Epithelial cell of proximal tubule (primary cell): ENCODE data around the gene SAFB. TPM values are rescaled to one million over a fixed set of nuclear protein-coding genes. Genes with fewer than 3 reads are reported as not detected.

Experiments
- DNase-seq: peaks from one replicate; pipeline ENCODE4 v3.0.0-alpha.2; 2011; ENCODE audit warnings: low read depth
- H3K4me3 ChIP-seq: 2 replicates; pipeline ENCODE4 v1.5.1; 2011; ENCODE audit warnings: low read depth, mild to moderate bottlenecking, low read length
- total RNA-seq: library from RNA; depleted of rRNA; stranded (reverse); fragments of >200 nt; gene quantifications from 2 replicates; pipeline ENCODE4 v1.2.3, GENCODE V29; 2015
- TF ChIP-seq, protein P1 (sequence below): conservative IDR thresholded peaks from 2 replicates; pipeline ENCODE4 v1.5.1; 2012; ENCODE audit warnings: low read depth, mild to moderate bottlenecking, low read length

SAFB gene
- total RNA-seq, 1 donor from 2014 or later = 65.6 TPM

DNA sequence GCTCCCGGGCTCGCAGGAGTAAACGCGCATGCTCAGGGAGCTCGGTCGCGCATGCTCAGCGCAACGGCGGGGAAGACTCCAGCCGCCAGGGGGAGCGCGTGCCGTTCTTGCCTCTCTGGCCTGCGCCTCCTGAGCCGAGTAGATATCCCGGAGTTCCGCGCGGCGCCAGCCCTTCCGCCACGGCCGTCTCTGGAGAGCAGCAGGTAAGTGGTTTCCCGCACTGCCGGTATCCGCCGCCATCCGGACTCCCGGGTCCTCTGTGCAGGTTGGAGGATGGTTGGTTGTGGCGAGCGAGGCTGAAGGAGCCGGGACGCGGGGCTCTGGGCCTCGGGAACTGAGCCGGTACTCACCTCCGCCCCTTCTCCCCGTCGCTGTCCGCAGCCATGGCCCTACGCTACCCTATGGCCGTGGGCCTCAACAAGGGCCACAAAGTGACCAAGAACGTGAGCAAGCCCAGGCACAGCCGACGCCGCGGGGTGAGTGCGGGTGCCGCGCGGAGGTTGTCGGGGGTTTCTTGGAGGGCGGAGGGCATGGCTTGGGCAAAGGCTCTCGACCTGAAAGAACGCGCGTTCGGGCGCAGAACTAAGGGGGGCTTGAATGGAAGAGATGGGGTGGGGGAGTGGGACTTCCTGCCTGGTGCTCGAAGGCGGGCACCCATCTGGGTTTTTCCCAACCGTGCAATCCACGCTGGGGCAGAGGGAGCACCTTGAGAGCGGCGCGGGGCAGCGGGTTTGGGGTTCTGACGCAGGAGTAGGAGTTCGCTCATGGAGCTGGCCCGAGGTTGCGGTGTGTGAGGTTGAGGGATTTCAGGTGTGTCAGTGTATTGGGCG lies 67.5 kb downstream of the SAFB start, which contains the start of gene RPL36:
RPL36 (plus strand) TSS at position 171 of the 830 bp plus-strand sequence; CDS start at position 384, 213 bp downstream.
- TF ChIP-seq, protein P1, sequence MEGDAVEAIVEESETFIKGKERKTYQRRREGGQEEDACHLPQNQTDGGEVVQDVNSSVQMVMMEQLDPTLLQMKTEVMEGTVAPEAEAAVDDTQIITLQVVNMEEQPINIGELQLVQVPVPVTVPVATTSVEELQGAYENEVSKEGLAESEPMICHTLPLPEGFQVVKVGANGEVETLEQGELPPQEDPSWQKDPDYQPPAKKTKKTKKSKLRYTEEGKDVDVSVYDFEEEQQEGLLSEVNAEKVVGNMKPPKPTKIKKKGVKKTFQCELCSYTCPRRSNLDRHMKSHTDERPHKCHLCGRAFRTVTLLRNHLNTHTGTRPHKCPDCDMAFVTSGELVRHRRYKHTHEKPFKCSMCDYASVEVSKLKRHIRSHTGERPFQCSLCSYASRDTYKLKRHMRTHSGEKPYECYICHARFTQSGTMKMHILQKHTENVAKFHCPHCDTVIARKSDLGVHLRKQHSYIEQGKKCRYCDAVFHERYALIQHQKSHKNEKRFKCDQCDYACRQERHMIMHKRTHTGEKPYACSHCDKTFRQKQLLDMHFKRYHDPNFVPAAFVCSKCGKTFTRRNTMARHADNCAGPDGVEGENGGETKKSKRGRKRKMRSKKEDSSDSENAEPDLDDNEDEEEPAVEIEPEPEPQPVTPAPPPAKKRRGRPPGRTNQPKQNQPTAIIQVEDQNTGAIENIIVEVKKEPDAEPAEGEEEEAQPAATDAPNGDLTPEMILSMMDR = peak; percentile 90
- peak; percentile 40 for DNase-seq
- peak within 1 kb of the TSS; percentile 99 for H3K4me3 ChIP-seq

DNA sequence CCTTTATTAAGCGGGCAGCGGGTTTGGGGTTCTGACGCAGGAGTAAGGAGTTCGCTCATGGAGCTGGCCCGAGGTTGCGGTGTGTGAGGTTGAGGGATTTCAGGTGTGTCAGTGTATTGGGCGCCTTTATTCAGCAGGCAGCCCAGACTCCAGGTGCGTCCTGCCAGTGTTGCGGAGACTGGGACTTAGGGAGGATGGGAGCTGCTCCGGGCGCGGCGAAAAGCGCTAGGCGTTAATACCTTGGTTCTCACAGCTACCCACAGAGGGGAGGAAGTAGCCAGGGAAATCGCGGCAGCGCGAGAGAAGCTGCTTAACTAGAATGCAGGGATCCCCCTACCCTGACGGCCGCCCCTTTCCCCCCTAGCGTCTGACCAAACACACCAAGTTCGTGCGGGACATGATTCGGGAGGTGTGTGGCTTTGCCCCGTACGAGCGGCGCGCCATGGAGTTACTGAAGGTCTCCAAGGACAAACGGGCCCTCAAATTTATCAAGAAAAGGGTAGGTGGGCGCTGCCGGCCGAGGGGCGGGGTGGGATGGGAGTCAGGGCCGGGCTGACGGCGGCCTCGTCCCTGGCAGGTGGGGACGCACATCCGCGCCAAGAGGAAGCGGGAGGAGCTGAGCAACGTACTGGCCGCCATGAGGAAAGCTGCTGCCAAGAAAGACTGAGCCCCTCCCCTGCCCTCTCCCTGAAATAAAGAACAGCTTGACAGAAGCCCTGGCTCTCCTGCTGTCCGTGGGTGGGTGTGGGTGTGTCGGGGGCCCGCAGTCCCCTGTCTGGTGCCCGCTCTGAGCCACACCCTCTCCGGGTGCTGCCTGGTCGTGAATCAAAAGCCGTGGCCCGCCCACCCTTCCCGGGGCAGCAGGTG lies 68.3 kb downstream of the SAFB start:
- TF ChIP-seq, protein P1 = no peak
- H3K4me3 ChIP-seq = peak overlapping the region; percentile 99
- DNase-seq = no peak

DNA sequence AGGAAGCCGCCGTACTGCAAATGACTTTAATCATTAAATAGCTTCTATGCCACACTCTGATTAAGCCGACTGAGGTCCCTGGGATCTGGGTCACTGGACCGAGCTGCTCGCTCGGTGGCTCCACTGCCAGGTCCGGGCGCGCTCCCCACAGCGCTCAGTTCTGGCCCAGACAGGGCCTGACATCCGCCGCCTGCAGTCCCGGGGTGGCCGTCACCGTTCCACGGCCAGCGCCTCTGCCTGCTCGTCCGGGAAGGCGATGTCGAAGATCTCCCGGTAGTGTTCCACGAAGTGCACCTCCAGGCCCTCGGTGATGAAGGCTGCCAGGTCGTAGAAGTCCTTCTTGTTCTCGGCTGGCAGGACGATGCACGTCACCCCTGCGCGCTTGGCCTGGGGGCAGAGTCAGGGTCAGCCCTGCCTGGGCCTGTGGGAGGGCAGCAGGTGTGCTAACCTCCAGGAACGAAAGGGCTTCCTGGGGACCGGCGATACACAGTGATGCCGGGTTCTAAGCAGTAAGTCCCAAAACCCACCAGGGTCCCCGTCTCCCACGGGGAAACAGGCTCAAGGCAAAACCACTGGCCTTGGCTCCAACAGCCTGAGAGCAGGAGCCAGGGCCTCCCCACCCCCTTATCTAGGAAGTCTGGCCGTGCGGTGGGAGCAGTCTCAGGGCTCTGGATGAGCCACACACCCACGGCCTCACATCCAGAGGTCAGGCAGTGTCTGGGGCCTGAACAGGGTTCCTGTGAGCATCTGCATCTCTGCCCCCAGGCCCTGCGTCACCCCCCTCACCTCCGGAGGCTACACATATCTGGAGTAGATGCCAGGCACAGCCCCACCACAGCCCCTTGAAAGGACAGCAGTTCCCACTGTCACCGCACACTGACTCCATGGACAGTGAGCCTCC lies 69.2 kb downstream of the SAFB start:
- TF ChIP-seq, protein P1 = no peak
- H3K4me3 ChIP-seq = peak overlapping the region; percentile 99
- DNase-seq = no peak

DNA sequence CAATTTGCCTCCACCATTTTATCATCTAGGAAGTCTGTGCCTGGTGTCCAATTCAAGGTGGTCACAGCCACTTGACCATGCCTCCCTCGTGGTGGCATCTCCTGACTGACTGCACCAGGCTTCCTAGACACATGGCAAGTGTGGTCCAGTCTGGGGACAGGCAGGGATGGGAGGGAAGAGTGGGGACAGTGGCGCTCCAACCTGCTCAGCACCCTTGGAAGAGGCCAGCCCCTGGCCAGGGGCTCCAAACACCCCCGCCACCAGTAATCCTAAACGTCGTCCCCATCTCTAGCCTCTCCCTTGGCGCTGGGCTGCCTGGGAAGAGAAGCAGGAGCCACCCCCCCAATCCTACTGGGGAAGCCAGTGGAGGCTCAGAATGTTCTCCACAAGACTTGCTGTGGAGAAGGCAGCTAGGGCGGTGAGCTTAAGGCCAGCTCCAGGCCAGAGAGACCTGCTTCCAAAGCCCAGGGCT lies 69.9 kb downstream of the SAFB start:
- TF ChIP-seq, protein P1 = no peak
- H3K4me3 ChIP-seq = no peak overlapping the region
- no peak for DNase-seq

DNA sequence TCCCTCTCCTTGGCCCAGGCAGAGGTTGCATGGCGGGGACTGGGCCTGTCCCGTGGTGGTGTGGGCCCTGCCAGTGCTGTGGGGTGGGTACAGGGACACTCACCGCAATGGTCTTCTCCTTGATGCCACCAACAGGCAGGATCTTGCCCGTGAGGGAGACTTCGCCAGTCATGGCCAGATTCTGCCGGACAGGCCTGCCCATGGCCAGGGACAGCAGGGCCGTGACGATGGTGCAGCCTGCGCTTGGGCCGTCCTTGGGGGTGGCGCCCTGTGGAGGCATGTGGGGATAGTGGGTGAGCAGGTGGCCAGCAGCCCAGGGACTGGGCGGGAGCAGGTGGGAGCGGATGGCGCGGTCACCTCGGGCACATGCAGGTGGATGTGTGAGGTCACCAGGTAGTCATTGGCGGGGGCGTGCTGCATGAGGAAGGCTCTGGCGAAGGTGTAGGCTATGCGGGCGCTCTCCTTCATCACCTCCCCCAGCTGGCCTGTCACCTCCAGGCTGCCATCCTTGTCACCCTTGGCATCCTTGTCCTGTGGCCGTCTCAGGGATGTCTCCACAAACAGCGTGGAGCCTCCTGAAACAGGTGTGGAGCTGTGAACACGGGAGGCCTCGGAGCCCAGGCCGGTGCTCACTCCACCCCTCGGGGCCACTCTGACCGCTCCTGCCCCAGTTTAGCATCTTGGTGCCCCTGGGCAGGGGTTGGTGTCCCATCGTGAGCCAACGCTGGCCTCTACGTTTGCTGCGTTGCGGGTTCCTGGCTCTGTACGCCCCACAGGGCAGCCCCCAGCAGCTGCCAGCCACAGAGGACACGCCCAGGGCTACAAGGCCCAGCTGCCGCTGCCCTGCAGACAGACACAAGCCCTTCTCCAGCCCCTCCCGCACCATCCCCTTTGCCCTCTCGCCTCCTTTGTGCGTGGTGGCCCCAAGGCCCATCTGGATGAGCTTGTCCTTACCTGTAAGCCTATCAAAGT lies 70.6 kb downstream of the SAFB start:
- TF ChIP-seq, protein P1 = no peak
- no peak overlapping the region for H3K4me3 ChIP-seq
- DNase-seq = no peak
